Measurements from ENCODE around the gene EIF1AX. TPM values are rescaled to one million over a fixed set of nuclear protein-coding genes. Genes with fewer than 3 reads are reported as not detected.

EIF1AX gene
- total RNA-seq, 1 experiment from 2014 or later = 209 TPM

- Mint-ChIP-seq H3K27me3 (ENCODE audit: insufficient read depth, unreplicated experiment) (peaks cover 21% of the 10 kb centered on the region), H3K9me3 (ENCODE audit: unreplicated experiment) (no peaks in the 10 kb centered on the region), H3K36me3 (ENCODE audit: insufficient read depth, unreplicated experiment) (peaks cover 16% of the 10 kb centered on the region), H3K4me1 (ENCODE audit: insufficient read depth, unreplicated experiment) (peaks cover 7% of the 10 kb centered on the region), H3K4me3 (ENCODE audit: unreplicated experiment) (no peak overlapping the region), H3K27ac (ENCODE audit: low read depth, unreplicated experiment) (no peak overlapping the region)
- CTCF ChIA-PET = no interaction called here
- BruUV-seq (replicated peaks) = no TSS peak
- DNase-seq (ENCODE audit: unreplicated experiment) = peak; percentile 38
- TF ChIP-seq CTCF (IDR thresholded peaks at IDR 0.05; ENCODE audit: unreplicated experiment) = no peak
- POLR2A ChIA-PET = no interaction called here
- intact Hi-C loops (cut with micrococcal nuclease) = no loop called here
Measured at GRCh38 chrX:20144491-20144890, 2.9 kb upstream of the EIF1AX start.

- TF ChIP-seq CTCF (IDR thresholded peaks at IDR 0.05; ENCODE audit: unreplicated experiment) = no peak
- no peak for DNase-seq (ENCODE audit: unreplicated experiment)
- Mint-ChIP-seq H3K4me1 (ENCODE audit: insufficient read depth, unreplicated experiment) (peaks cover 11% of the 10 kb centered on the region), H3K27ac (ENCODE audit: low read depth, unreplicated experiment) (no peak overlapping the region), H3K4me3 (ENCODE audit: unreplicated experiment) (no peak overlapping the region), H3K27me3 (ENCODE audit: insufficient read depth, unreplicated experiment) (peaks cover 18% of the 10 kb centered on the region), H3K9me3 (ENCODE audit: unreplicated experiment) (no peaks in the 10 kb centered on the region), H3K36me3 (ENCODE audit: insufficient read depth, unreplicated experiment) (peaks cover 25% of the 10 kb centered on the region)
- no TSS peak for BruUV-seq (replicated peaks)
- intact Hi-C loops (cut with micrococcal nuclease) = no loop called here
- CTCF ChIA-PET = interaction anchor here (0.8 kb wide), 1 partner anchor 100 kb away, joined by 4 read pairs; no protein-coding TSS in a partner anchor
- POLR2A ChIA-PET = interaction anchor here (1.0 to 1.5 kb wide), 2 partner anchors 9 to 26 kb away, joined by 4 to 7 read pairs; no protein-coding TSS in a partner anchor
Measured at GRCh38 chrX:20143561-20143960, 1.9 kb upstream of the EIF1AX start.

- TF ChIP-seq CTCF (IDR thresholded peaks at IDR 0.05; ENCODE audit: unreplicated experiment) = no peak
- Mint-ChIP-seq H3K36me3 (ENCODE audit: insufficient read depth, unreplicated experiment) (peaks cover 30% of the 10 kb centered on the region), H3K27me3 (ENCODE audit: insufficient read depth, unreplicated experiment) (peaks cover 14% of the 10 kb centered on the region), H3K4me3 (ENCODE audit: unreplicated experiment) (peak overlapping the region; percentile 87), H3K4me1 (ENCODE audit: insufficient read depth, unreplicated experiment) (peaks cover 11% of the 10 kb centered on the region), H3K27ac (ENCODE audit: low read depth, unreplicated experiment) (peak overlapping the region; percentile 57), H3K9me3 (ENCODE audit: unreplicated experiment) (no peaks in the 10 kb centered on the region)
- ChIA-PET CTCF (interaction anchor here (0.6 to 0.8 kb wide), 2 partner anchors 99 to 537 kb away, joined by 3 to 4 read pairs; no protein-coding TSS in a partner anchor), POLR2A (interaction anchor here (1.0 to 2.2 kb wide), 3 partner anchors 9 to 27 kb away, joined by 4 to 9 read pairs (median 7); no protein-coding TSS in a partner anchor)
- DNase-seq (ENCODE audit: unreplicated experiment) = no peak
- no TSS peak for BruUV-seq (replicated peaks)
- intact Hi-C loops (cut with micrococcal nuclease) = no loop called here
Measured at GRCh38 chrX:20143111-20143510, 1.5 kb upstream of the EIF1AX start.

- H3K9me3 Mint-ChIP-seq (ENCODE audit: unreplicated experiment) = no peaks in the 10 kb centered on the region
- H3K36me3 Mint-ChIP-seq (ENCODE audit: insufficient read depth, unreplicated experiment) = peaks cover 50% of the 10 kb centered on the region
- TF ChIP-seq CTCF (IDR thresholded peaks at IDR 0.05; ENCODE audit: unreplicated experiment) = no peak
- DNase-seq (ENCODE audit: unreplicated experiment) = no peak
- H3K4me1 Mint-ChIP-seq (ENCODE audit: insufficient read depth, unreplicated experiment) = peaks cover 21% of the 10 kb centered on the region
- no peaks in the 10 kb centered on the region for H3K27me3 Mint-ChIP-seq (ENCODE audit: insufficient read depth, unreplicated experiment)
- H3K4me3 Mint-ChIP-seq (ENCODE audit: unreplicated experiment) = peak overlapping the region; percentile 87
- peak overlapping the region; percentile 87 for H3K27ac Mint-ChIP-seq (ENCODE audit: low read depth, unreplicated experiment)
- ChIA-PET CTCF (interaction anchor here (0.6 to 1.3 kb wide), 2 partner anchors 235 to 544 kb away, joined by 3 read pairs; no protein-coding TSS in a partner anchor), POLR2A (interaction anchor here (1.3 to 3.7 kb wide), 8 partner anchors 10 to 1699 kb away, joined by 3 to 47 read pairs (median 4); partner anchors contain the start of gene MBTPS2)
- BruUV-seq (replicated peaks) = TSS peak; percentile 35
- intact Hi-C loops (cut with micrococcal nuclease) = loop anchor here (2.0 kb wide), 1 partner anchor 302 kb away; no protein-coding TSS in a partner anchor
Measured at GRCh38 chrX:20140420-20140819, 1.2 kb downstream of the EIF1AX start.

Data from MCF 10A (cell line).